HCT116 (cell line): ENCODE measurements around the gene NUDT13. TPM values are rescaled to one million over a fixed set of nuclear protein-coding genes. Genes with fewer than 3 reads are reported as not detected.

Source experiments
- ATAC-seq: fragments of 200-7000 bp; cut with Tn5 transposase; 2 replicates; pipeline ENCODE4 v1.9.1; 2020; ENCODE audit warnings: mild to moderate bottlenecking, moderate library complexity
- BruUV-seq: library from RNA; stranded (reverse); fragments of 400-500 nt; replicated peaks from 2 replicates; lab custom pipeline; 2021; lab: Mats Ljungman, UMichigan
- CTCF ChIA-PET: fragments of 300-600 bp; sonication (Branson Sonifier 250); formaldehyde crosslinking; loops from one replicate; lab custom pipeline; 2021; ENCODE audit warnings: antibody characterized with exemption; lab: Charles Lee
- POLR2A ChIA-PET: fragments of 300-600, 350-600 bp; sonication (Branson Sonifier 250); formaldehyde crosslinking; loops from one replicate; lab custom pipeline; 2021; ENCODE audit warnings: antibody characterized with exemption; lab: Charles Lee
- RAD21 ChIA-PET, 2 experiments: fragments of 300-600 bp; sonication (Branson Sonifier 250); formaldehyde crosslinking; loops; one replicate each; lab custom pipeline; 2023; ENCODE audit warnings: low total read pairs in 2 of 2; ENCODE audit not compliant: uncharacterized antibody in 2 of 2, unreplicated experiment in 2 of 2, low non-redundant PET in 1 of 2; lab: Charles Lee
- DNase-seq: peaks from one replicate; pipeline ENCODE4 v3.0.0-alpha.2; 2010; ENCODE audit warnings: low read depth, low spot score
- H2AFZ ChIP-seq: fragments of 200-600 bp; shearing (Covaris generic), sonication (generic); 2 replicates; pipeline ENCODE4 v1.6.1; 2017; ENCODE audit warnings: low read depth, mixed run types, mixed read lengths, antibody characterized with exemption, low read length; ENCODE audit not compliant: poor library complexity, severe bottlenecking
- H3K27ac ChIP-seq: 2 replicates; pipeline ENCODE4 v1.5.1; 2012; ENCODE audit warnings: low read depth, low read length
- H3K27me3 ChIP-seq: fragments of 200-600 bp; sonication (generic); 2 replicates; pipeline ENCODE4 v1.6.1; 2016; ENCODE audit warnings: mixed run types, low read length, mixed read lengths; ENCODE audit not compliant: insufficient read depth
- H3K36me3 ChIP-seq, 2 experiments: fragments of 200-500 bp in 1 of 2; fragments of 200-600 bp in 1 of 2; sonication (Bioruptor generic) in 1 of 2; sonication (generic) in 1 of 2; 2 replicates each; pipeline versions ENCODE4 v1.5.1 to v1.6.1; 2014 to 2016; ENCODE audit warnings: low read length in 2 of 2, inconsistent platforms in 1 of 2, mixed read lengths in 1 of 2, mixed run types in 1 of 2; ENCODE audit not compliant: insufficient read depth in 2 of 2, control insufficient read depth in 1 of 2
- H3K4me1 ChIP-seq, 2 experiments: fragments of 200-600 bp in 1 of 2; sonication (generic) in 1 of 2; 2 replicates each; pipeline versions ENCODE4 v1.5.1 to v1.6.1; 2012 to 2017; ENCODE audit warnings: low read length in 2 of 2, inconsistent platforms in 1 of 2, mild to moderate bottlenecking in 1 of 2, mixed read lengths in 1 of 2, mixed run types in 1 of 2, moderate library complexity in 1 of 2; ENCODE audit not compliant: insufficient read depth in 2 of 2, control insufficient read depth in 1 of 2
- H3K4me2 ChIP-seq: fragments of 200-600 bp; sonication (generic); 2 replicates; pipeline ENCODE4 v1.6.1; 2017; ENCODE audit warnings: mixed run types, low read length, mixed read lengths
- H3K4me3 ChIP-seq, 2 experiments: fragments of 200-600 bp in 1 of 2; sonication (generic) in 1 of 2; replicated peaks in 1 of 2; 2 replicates each; pipeline ENCODE4 v1.5.1; 2011 to 2016; ENCODE audit warnings: low read length in 2 of 2, control low read depth in 1 of 2, low read depth in 1 of 2, mild to moderate bottlenecking in 1 of 2, mixed read lengths in 1 of 2, mixed run types in 1 of 2
- H3K79me2 ChIP-seq: fragments of 200-600 bp; sonication (generic); 2 replicates; pipeline ENCODE4 v1.6.1; 2017; ENCODE audit warnings: mild to moderate bottlenecking, mixed run types, low read length, moderate library complexity, mixed read lengths; ENCODE audit not compliant: insufficient read depth
- H3K9ac ChIP-seq: fragments of 200-600 bp; sonication (generic); 2 replicates; pipeline ENCODE4 v1.6.1; 2016; ENCODE audit warnings: low read length, mixed read lengths
- H3K9me2 ChIP-seq: fragments of 200-600 bp; sonication (generic), shearing (Covaris generic); 2 replicates; pipeline ENCODE4 v1.6.1; 2017; ENCODE audit warnings: mixed run types, mild to moderate bottlenecking, moderate library complexity; ENCODE audit not compliant: insufficient read depth
- H3K9me3 ChIP-seq, 2 experiments: fragments of 200-500 bp in 1 of 2; fragments of 200-600 bp in 1 of 2; sonication (Bioruptor generic) in 1 of 2; sonication (generic) in 1 of 2; 2 replicates each; pipeline ENCODE4 v1.6.1; 2014 to 2017; ENCODE audit warnings: low read length in 2 of 2, mixed read lengths in 2 of 2, inconsistent platforms in 1 of 2, low read depth in 1 of 2, mild to moderate bottlenecking in 1 of 2, mixed run types in 1 of 2, moderate library complexity in 1 of 2; ENCODE audit not compliant: control insufficient read depth in 1 of 2, insufficient read depth in 1 of 2
- H4K20me1 ChIP-seq: fragments of 200-600 bp; sonication (generic), shearing (Covaris generic); 2 replicates; pipeline ENCODE4 v1.6.1; 2017; ENCODE audit warnings: mixed run types, mild to moderate bottlenecking, moderate library complexity; ENCODE audit not compliant: insufficient read depth
- ATF3 ChIP-seq: IDR thresholded peaks from 2 replicates; pipeline ENCODE4 v1.6.1; 2012
- CTCF ChIP-seq, 3 experiments: fragments of 200-600 bp in 1 of 3; sonication (generic) in 1 of 3; IDR thresholded peaks in 2 of 3; conservative IDR thresholded peaks in 1 of 3; 2 replicates each; pipeline ENCODE4 v1.5.1; 2012 to 2017; ENCODE audit warnings: low read depth in 2 of 3, low read length in 2 of 3, antibody characterized with exemption in 1 of 3, borderline replicate concordance in 1 of 3, control low read depth in 1 of 3, mild to moderate bottlenecking in 1 of 3, mixed read lengths in 1 of 3, mixed run types in 1 of 3, moderate library complexity in 1 of 3; ENCODE audit not compliant: insufficient read depth in 1 of 3
- EZH2phosphoT487 ChIP-seq: fragments of 200-600 bp; IDR thresholded peaks from 2 replicates; pipeline ENCODE4 v1.6.1; 2018; ENCODE audit warnings: antibody characterized with exemption, borderline replicate concordance
- MAX ChIP-seq: IDR thresholded peaks from 2 replicates; pipeline ENCODE4 v1.6.1; 2012
- SP1 ChIP-seq: IDR thresholded peaks from 2 replicates; pipeline ENCODE4 v1.6.1; 2012; ENCODE audit warnings: low read depth
- ZNF274 ChIP-seq: fragments of 200-500 bp; sonication (Bioruptor generic); IDR thresholded peaks from 2 replicates; pipeline ENCODE4 v1.6.1; 2014; ENCODE audit warnings: mild to moderate bottlenecking, low read depth, low read length, inconsistent platforms
- intact Hi-C: fragments of 100-400 bp; cut with micrococcal nuclease; formaldehyde crosslinking; loops from 2 replicates; pipeline ENCODE4 v1.10.0; 2022
- total RNA-seq: library from RNA; stranded (reverse); gene quantifications from one replicate; pipeline ENCODE4 v1.2.1, GENCODE V29; 2021; ENCODE audit not compliant: unreplicated experiment

Gene NUDT13
- total RNA-seq, 1 experiment from 2014 or later = 1.2 TPM

GRCh38 chr10:73169320-73169719 is 59.1 kb downstream of the NUDT13 start (continued):
- no peak for TF ChIP-seq CTCF (IDR thresholded peaks at IDR 0.05 in 2 of 3, conservative IDR thresholded peaks at IDR 0.05 in 1 of 3; ENCODE audit: borderline replicate concordance in 1 of 3, insufficient read depth in 1 of 3, low read depth in 2 of 3, low read length in 2 of 3)
- TF ChIP-seq, all 23 proteins: peak for 0

GRCh38 chr10:73172867-73173266 is 62.6 kb downstream of the NUDT13 start:
- H3K27me3 ChIP-seq = no peaks in the 10 kb centered on the region
- TF ChIP-seq ZNF274 = no peak
- TF ChIP-seq, all 23 proteins: peak for 0
- no peak overlapping the region for H3K4me3 ChIP-seq
- H3K9ac ChIP-seq = no peak overlapping the region
- H3K36me3 ChIP-seq = no peaks in the 10 kb centered on the region
- ChIA-PET CTCF (no interaction called here), POLR2A (no interaction called here), RAD21 (no interaction called here)
- no peak overlapping the region for H3K27ac ChIP-seq
- DNase-seq (no peak), ATAC-seq (no peak)
- no peaks in the 10 kb centered on the region for H4K20me1 ChIP-seq
- H3K4me2 ChIP-seq = no peak overlapping the region
- no peak overlapping the region for H2AFZ ChIP-seq
- H3K4me1 ChIP-seq = peaks cover 0 to 5% of the 10 kb centered on the region in 2 experiments; a peak in 1 of 4 replicates
- no TSS peak for BruUV-seq
- intact Hi-C loops = no loop called here
- no peaks in the 10 kb centered on the region for H3K9me2 ChIP-seq
- no peaks in the 10 kb centered on the region for H3K9me3 ChIP-seq
- peaks cover 13% of the 10 kb centered on the region for H3K79me2 ChIP-seq

GRCh38 chr10:73174148-73174925 is 64.1 kb downstream of the NUDT13 start:
- ChIA-PET POLR2A (interaction anchor here (0.6 kb wide), 1 partner anchor 17 kb away, joined by 3 read pairs; no protein-coding TSS in a partner anchor), RAD21 (no interaction called here), CTCF (no interaction called here)
- DNase-seq (no peak), ATAC-seq (no peak)
- no peaks in the 10 kb centered on the region for H3K9me3 ChIP-seq
- no peak overlapping the region for H3K9ac ChIP-seq
- 0 out of 2 replicates have a peak, but pooled peaks cover 2% of the 10 kb centered on the region for H3K79me2 ChIP-seq
- H3K27me3 ChIP-seq = no peaks in the 10 kb centered on the region
- no peak overlapping the region for H3K4me3 ChIP-seq
- no peaks in the 10 kb centered on the region for H4K20me1 ChIP-seq
- intact Hi-C loops = no loop called here
- H3K9me2 ChIP-seq = no peaks in the 10 kb centered on the region
- no peaks in the 10 kb centered on the region for H3K4me1 ChIP-seq
- no peak overlapping the region for H3K27ac ChIP-seq
- no peak overlapping the region for H3K4me2 ChIP-seq
- no TSS peak for BruUV-seq
- H3K36me3 ChIP-seq = peaks cover 0 to 3% of the 10 kb centered on the region in 2 experiments; a peak in 1 of 4 replicates
- H2AFZ ChIP-seq = no peak overlapping the region
- TF ChIP-seq SP1 = no peak
- TF ChIP-seq EZH2phosphoT487 = no peak
- TF ChIP-seq MAX = no peak
- TF ChIP-seq ATF3 = no peak
- no peak for TF ChIP-seq CTCF (IDR thresholded peaks at IDR 0.05 in 2 of 3, conservative IDR thresholded peaks at IDR 0.05 in 1 of 3; ENCODE audit: borderline replicate concordance in 1 of 3, insufficient read depth in 1 of 3, low read depth in 2 of 3, low read length in 2 of 3)
